Stimulated activated CD8-positive, alpha-beta memory T cell treated with anti-CD3 and anti-CD28 coated beads, Interleukin-4, amount 100 ng/mL, for 48 hours (primary cell): Measurements from ENCODE around the gene LRMDA.

ENCODE experiments used
- DNase-seq: peaks from one replicate; pipeline ENCODE4 v3.0.0-alpha.2; 2020

LRMDA gene

DNA sequence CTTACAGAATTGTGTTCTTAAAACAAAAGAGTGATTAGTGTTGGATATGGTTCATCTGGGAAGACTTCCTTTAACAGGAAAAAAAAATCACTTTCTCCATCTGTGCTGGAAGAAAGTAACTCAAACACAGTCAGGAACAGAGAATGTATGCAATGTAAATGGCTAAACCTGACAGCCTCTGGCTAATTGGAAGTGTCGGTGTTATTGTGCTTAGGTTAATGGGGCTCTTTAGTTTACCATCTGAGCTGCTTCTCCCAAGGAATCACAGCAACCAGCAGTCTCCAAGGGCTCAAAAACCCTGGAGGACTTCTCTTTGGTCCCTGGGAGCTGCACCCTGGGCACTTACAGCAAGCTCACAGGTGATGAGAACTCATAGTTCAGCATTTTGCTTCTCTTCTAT, 724.5 kb downstream of the LRMDA start:
- no peak for DNase-seq

DNA sequence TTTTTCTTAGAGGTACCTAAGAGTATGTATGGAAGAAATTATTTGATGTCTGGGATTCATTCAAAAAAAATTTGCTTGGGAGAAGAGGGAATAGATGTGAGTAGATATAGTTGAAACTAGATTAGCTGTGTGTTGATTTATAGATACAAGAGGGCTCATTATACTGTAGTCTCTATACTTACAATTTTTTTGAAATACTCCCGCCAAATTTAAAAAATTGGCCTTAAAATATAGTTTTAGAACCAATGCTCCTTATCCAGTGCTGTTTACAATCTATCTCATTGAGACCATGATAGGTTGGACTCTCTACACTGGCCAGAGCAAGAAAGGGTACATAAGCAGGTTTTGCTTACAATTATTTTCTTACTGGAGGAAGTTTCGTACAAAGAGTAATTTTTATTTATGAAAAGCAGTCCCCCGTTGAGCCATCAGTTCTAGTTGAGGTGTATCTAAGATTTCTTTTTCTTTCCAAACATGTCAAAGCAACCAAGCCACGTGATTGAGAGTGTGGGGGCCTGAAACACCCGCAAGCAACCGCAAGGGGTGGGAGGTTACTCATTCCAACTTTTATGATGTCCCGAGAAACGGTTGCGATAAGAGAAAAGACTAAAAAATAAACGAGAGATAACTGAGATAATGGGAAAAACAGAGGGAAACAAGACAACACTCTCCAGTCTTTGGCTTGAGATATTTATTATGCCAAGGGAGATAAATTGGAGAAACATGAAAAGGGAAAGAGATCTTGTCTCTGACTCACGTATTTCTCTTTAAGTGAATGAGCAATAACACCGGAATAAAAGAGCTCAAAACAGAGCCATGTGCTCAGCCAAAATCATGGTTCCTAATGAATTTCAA, 729.2 kb downstream of the LRMDA start:
- no peak for DNase-seq

DNA sequence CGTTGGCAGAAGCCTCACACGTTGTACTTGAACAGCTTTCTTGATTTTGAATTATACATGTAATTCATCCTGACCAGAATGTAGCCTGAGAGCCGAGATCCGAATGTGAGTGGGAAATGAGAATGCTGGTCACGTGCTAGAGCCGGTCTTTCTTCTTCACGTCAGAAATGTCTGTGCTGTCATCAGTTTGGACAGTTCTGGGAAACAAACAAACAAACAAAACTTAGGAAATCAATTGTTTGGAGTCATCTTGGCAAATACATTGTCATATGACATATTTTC, 729.8 kb downstream of the LRMDA start:
- DNase-seq, result no peak

DNA sequence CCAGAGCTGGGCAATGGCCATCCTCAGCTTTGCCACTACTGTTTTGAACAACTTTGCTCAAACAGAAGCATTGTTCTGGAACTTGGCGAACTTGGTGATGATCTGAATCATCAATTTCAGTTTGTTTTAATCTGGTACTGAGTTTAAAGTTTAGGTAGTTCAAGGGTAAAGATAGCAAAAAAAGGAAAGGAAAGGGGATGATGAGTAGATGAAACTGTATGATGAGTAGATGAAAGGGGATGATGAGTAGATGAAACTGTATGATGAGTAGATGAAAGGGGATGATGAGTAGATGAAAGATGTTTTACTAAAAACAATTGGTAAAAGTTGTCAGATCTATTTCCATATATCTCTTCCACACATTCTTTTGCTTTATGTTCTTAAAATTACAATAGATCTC, 737.0 kb downstream of the LRMDA start:
- DNase-seq, result no peak

DNA sequence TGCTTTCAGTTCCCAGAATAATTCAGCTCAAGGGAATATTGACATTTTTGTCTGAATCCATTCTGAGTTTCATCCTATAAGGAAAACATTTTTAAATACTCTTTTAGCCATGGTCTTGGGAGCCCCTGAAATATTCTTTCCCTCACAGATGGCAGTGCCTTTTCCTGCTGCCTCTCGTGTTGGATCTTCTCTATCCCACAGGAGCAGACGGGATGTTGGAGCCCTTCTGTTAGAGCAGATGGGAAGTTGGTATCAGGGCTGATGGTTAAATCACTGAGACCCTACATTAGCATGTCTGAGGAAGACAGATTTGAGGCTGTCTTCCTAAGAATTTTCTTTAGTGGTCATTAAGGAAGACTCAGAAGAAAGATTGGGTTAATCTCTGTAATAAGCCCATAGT, 737.8 kb downstream of the LRMDA start:
- DNase-seq, result no peak

DNA sequence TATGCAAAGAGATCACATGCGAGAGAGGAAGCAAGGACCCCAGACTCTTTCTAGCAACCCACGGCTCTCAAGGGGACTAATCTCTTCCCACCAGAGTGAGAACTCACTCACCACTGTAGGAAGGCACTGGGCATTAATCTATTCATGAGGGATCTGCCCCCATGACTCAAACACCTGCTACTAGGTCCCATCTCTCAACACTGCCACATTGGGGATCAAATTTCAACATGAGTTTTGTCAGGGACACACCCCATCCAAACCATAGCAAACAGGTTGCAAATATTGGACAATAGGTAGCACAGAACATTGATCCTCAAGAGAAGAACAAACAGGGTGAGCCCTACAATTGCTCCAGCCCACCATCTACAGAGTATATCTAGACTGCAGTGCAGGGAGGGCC, 740.6 kb downstream of the LRMDA start:
- DNase-seq, result no peak

DNA sequence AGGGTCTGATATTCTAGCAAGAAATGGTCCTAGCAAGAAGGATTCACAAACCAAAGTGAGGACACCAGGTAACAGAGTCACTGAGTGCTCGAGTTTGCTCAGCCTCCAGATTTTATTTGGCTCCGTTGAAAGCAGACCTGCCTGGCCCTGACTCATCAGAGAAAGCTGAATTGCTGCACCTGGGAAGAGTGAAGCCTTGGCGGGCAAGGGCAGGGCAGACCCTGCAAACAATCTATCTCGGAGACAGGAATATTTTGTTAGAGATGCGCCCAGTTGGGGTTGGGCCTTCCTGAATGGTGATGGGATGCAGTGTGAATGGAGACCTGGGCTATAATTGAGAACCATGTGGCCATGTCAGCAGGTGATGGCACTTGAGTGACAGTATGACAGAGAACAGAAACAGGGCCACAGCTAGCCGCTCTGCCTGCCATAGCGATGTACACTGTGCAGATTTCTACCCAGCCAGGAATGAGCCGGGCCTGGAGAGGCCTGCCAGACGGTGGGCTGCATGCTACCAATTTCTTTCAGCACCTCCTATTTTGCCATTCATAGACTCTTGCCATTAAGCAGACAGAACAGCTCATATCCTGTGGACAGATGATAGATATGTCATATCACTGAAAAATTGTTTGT, 744.2 kb downstream of the LRMDA start:
- no peak for DNase-seq

DNA sequence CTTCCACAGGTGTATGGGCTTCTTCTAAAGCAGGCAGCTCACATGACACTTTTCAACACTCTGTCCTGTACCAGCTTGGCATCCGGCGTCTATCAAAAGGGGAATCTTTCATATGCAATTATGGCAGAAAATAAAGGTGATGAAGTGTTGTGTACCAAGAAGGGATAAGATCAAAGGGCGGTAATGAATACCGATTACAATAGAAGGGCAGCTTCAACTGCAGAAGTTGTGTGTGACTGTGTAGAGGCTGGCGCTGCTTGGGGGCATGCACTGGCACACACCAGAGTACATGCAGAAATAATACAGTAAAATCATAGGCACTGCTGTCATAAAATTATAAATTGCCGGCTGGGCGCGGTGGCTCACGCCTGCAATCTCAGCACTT, 744.7 kb downstream of the LRMDA start:
- no peak for DNase-seq

DNA sequence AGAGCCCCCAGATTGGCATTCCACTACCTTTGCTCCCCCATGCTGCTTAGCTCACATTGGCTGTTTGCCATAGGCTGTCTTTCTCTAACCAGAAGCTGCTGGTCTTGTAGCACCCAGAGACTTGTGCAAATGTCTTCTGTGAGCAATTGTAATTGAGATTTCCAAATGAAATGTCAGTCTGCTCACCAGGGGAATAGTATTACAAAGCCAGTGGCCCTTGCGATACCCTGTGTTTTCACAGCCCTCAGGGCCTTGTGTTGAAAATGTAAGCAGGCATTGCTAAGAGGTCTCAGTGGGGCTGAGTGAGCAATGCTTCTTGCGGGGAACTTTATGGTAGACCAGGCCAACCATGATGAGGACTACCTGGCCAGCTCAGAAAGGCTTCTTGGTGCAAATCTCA, 746.5 kb downstream of the LRMDA start:
- DNase-seq, result no peak

DNA sequence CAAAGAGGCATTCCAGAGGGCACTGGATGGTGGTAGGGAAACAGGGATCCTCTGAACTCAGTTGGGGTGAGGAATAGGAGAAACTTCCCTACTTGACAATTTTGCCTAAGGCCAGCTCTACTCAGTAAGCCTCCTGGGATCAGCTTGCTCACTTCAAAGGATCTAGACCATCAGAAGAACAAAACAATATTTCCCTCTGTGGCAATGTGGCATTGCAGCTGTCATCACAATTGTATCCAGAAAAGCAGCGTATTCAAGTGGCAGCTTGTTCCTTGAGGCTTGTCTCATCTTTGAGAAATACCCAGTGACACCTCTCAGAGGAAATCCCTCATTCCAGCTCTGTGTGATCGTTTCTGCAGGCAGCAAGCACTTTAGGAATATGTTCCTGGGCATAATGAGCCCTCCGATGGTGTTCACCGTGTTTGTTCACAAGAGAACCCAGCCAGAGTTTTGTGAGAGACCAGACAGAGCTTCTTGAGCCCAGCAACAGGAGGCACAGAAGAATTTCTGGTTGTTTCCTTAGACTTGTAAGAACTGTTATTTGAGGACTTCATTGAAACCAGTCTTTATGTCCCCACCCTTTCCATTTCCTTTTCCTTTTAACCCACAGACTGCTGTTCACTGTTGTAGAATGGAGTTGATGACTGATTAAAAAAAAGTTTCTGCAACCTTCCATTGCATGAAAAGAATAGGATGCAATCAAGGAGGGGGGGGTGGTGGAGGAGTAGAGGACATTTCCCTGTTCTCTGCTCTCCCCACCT, 747.3 kb downstream of the LRMDA start:
- DNase-seq, result no peak

DNA sequence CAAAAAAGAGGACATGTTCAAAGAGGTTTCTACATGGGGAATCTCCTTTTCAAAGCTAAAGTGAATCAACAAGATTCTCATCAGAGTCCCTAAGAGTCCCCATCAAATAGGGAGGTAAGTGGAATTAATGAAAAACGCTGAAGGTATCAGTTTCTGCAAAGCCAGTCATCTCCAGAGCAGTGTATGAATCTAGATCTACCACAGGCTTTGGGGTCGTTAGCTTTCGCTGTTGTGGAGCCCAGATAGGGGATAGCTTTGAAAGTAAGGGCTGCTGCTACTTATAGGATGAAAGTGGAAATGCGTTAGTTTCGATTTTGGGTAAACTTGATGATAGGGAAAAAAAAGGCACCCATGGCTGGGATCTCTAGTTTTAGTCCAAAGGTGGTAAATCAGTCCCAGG, 748.4 kb downstream of the LRMDA start:
- no peak for DNase-seq

DNA sequence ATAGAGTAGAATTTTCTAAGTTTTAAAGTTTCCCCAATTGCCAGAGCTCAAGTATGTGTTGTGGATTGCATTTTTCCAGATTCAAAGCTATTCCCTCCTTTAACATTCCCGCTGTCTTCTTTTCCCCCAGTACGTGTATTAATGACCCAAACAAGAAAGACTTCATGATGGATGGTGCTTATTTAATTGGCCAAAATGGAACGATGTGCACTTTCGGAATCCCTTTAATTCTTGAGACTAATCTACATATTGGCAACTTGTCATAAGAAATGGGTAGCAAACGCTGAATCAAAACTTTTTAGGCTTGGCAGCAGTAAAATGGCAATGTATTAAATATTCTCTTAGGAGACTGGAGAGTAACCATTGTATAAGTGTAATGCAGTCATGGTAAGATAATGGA, 753.2 kb downstream of the LRMDA start:
- DNase-seq, result no peak

DNA sequence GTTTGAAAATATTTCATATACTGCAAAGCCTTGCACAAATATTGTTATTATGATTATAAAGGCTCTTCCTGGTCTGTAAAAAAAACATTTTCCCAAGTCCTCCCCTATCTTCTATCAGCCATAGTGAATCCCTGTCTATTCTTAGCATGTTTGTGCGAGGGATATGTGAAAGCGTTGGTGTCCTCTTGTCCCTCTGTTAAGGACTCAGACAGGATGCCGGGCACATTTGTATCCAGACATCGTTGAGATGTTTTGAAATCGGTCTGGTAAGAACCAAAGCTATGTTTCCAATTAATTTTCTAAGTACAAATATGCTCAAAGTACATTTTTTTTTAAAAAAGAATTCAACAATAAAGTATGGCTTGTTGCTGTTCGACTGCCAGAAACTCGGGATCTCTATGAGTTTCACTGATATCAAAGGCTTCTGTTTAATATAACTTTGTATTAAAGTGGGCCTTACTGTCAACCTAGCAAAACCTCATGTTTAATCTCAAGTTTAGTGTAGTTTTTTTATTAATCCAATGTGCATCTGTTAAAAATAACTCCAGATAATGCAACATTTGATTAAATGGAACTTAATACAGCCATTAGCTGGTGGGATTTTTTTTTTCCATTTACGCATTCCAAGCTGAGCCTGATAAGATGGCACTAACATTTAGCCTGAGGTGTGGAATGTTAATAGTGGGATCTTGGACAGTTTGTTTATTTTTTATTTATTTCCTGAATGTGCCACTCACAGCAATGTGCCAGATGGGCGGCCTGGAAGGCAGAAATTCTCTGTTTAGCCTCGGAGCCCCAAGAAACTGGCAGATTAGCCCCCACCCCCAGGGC, 754.3 kb downstream of the LRMDA start:
- no peak for DNase-seq

DNA sequence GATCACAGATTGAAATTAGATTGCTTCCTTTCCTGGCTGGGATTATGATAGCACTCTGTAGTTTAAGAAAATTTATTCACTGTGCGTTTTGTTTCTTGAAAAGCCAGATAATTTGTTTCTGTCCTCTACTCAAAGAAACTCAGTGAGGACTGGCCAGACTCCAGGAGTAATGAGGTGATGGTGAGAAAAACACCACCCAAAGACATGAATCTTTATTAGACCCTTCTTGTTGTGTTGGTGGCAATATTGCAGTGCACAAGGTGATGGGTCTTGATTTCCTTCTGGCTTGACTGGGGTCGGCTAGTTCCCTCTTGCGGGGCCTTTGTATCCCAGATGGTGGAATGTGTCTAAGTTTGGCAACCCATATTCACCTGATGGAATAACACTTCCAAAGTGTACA, 756.8 kb downstream of the LRMDA start:
- DNase-seq, result no peak

DNA sequence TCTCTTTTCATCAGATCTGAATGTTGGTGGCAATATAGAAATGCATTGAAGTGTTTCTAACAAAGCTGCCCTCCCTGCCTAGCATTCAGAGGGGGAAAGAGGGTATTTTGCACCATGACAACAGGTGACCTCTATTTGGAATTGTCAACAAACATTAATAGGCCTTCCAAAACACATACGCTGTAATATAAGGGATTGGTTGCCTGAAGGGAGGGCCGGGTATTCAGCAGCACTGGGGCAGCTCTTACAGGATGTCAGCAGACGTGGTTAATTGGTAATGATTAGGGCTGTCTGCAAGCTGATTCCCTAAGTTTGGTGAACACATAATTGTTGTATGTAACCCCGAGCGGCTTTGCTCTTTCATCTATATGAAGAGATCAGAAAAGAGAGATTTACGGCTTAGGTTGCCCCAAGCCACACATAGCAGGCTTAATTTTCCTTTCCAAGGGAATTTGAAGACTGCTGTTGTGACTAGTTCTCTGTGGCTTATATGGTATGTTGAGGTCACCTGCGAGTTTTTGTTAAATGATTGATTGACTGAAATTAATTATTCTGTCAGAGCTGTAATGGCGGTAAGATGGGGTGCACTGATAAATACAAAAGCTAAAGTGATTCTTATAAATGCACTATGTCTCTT, 759.3 kb downstream of the LRMDA start:
- no peak for DNase-seq

DNA sequence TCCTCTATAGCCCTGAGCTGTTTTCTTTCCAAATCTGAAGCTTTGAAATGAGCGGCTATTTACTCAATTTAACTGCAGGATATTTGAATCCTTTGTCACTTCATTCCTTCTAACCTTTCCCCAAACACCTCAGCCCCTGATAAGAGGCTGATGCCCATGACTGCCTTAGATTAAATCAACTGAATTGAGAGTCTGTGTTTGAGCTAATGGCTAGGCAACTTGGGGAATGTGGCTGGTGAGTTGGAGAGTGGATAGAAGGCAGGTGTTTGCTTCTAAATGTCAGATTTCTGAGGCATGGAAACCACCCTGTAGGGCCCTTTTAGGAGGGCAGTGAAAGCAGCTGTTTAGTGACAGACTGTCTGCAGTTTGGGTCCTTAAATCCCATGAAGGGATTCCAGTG, 759.9 kb downstream of the LRMDA start:
- DNase-seq, result no peak

DNA sequence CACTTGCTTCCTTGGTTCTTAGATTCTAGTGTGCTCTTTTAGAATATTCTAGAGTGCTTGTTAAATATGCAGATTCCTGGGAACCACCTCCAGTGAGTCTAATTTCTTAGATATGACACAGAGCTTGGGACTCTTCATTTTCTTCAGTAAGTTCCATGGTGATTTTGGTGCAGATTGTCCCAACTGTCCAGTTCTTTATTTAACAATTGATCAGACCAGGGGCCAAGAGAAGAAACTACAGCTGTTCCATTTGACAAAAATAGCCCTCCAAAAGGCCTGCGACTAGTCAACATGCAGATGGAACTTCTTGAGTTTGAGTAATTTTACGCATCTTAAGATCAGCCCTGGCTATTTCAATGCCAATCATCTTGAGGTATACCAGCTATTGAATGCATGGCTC, 760.7 kb downstream of the LRMDA start:
- no peak for DNase-seq

DNA sequence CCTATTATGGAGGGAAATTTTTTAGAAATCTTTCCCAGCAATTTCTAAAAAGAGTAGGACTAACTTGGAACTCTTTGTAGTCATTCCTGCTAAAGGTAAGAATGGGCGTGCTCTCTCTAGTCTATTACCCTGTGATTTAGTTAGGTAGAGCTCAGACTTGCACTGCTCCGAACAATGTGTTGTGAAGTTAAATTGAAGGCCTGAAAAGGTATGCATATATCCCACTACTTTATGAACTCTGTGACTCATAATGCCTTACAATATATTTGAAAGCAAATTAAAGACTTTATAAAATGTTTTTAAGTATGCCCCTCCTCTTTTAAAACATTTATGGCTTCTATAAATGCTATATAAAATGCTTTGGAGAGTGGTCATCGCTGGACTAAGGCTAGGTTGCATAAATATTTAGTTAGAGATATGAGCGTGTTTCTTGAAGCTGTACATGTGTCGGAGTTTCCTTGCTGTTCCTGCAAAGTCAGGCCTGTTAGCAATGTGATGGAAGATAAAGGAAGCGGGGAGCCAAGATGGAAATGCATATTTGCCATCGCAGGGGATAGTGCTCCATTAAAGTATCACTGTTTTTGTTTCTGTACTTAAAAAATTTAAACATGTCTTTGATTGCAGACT, 761.4 kb downstream of the LRMDA start:
- no peak for DNase-seq

DNA sequence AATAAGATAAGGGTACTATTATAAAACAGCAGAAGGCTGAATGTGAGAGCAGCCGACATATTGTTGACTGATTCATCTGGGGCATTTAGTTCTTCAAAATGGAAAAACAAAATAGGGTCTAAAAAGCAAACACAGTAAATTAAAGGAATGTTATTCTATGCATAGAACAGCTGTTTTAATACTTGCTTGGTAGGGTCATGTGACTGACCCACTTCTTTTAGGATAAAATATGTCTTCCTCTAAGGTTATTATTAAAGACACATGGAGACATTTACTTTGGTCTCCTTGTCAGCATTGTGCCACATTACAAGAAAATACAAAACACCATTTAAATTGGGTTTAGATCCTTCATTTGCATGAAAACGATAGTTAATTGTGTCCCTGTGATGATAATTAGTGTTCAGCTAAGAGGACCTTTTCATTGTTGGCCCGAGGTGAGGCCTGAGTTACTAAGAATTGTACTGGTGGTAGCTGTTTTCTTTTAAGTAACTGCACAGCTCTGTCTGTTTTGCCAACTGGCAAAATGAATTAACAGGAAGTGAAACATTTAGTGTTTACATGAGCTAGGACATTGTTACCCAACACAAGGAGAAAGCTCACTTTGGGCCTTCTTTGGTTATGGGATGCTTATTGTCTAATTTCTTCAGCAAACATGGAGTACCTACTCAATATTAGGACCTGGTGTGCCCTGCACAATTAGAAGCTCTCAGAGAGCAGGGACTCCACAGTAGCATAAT, 764.4 kb downstream of the LRMDA start:
- no peak for DNase-seq

DNA sequence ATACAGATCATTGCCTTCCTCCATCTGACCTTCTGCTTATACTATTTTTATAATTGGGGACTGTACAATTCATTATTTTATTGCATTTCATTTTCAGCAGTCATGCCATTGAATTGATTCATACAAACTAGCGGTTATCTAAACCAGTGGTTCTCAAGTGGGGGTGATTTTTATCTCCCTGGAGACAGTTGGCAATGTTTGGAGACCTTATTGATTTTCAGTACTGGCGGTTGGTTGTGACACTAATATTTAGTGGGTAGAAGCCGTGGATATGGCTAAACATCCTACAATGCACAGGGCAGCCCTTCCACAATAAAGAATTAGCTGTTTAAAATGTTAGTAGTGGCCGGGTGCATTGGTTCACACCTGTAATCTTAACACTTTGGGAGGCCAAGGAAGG, 765.9 kb downstream of the LRMDA start:
- no peak for DNase-seq

DNA sequence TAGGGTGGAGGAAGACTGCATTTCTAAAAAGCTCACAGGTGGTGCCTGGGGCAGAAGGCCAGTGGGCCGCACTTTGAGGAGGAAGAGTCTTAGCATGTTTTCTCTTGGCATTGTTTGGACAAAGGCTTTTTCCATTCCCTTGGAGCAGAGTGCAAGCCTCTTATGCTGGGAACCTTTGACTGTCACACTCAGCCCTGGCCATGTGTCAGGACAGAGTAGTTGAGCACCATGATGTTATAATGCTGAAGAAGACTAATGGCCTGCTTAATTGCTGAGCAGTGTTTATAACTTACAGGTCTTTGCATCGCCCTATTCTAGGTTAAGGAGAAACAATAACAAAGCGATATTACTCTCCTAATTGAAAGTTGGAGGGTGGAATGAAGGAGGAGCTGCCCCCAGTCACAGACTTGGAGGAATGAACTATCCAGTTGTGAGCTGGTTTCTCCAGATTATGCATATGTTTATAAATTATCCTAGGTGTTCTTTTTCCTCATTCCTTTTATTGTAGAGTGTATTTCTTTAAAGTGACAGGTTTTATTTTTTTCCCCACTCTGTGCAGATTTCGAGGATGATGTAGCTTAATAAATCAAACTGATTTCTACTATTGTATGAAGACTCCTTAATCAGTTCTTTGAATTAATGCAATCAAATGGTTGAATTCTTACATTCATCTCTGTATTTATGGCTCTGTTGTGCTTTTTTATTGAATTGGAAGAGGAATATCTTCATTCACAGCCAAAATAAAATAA, 767.0 kb downstream of the LRMDA start:
- DNase-seq, result no peak
